IMR-90 (cell line): ENCODE measurements around the gene WDR70. TPM values are rescaled to one million over a fixed set of nuclear protein-coding genes. Genes with fewer than 3 reads are reported as not detected.

Experiments used
- ATAC-seq: fragments of 200-7000 bp; cut with Tn5 transposase; 2 replicates; pipeline ENCODE4 v1.9.1; 2020; ENCODE audit warnings: low read depth, mild to moderate bottlenecking, moderate library complexity
- BruUV-seq: library from RNA; stranded (reverse); fragments of 400-500 nt; replicated peaks from 2 replicates; lab custom pipeline; 2021; lab: Mats Ljungman, UMichigan
- CTCF ChIA-PET: fragments of 300-600 bp; formaldehyde crosslinking; extraction: SDS; loops from one replicate; lab custom pipeline; 2021; ENCODE audit warnings: antibody characterized with exemption; lab: Yijun Ruan, JAX
- POLR2A ChIA-PET: fragments of 300-600 bp; sonication (Branson Sonifier 250); formaldehyde crosslinking; loops from one replicate; lab custom pipeline; 2022; ENCODE audit warnings: antibody characterized with exemption; ENCODE audit not compliant: unreplicated experiment; lab: Charles Lee
- DNase-seq: peaks from one replicate; pipeline ENCODE4 v3.0.0; 2013
- H2AFZ ChIP-seq: replicated peaks from 2 replicates; pipeline ENCODE3; 2013; ENCODE audit warnings: low read length, mild to moderate bottlenecking; ENCODE audit not compliant: poor library complexity
- H2AK5ac ChIP-seq: 2 replicates; pipeline ENCODE4 v1.6.1; 2013; ENCODE audit warnings: low read depth, low read length, inconsistent platforms
- H2AK9ac ChIP-seq: replicated peaks from 2 replicates; pipeline ENCODE3; 2013; ENCODE audit warnings: mild to moderate bottlenecking, low read depth, low read length, moderate library complexity; ENCODE audit not compliant: poor library complexity
- H2BK120ac ChIP-seq: 2 replicates; pipeline ENCODE4 v1.6.1; 2013; ENCODE audit warnings: low read depth, low read length, inconsistent platforms
- H2BK15ac ChIP-seq: 3 replicates; pipeline ENCODE4 v1.6.1; 2013; ENCODE audit warnings: low read depth, low read length, inconsistent platforms
- H2BK20ac ChIP-seq: 2 replicates; pipeline ENCODE4 v1.6.1; 2013; ENCODE audit warnings: low read depth, mild to moderate bottlenecking, inconsistent platforms, low read length, moderate library complexity
- H2BK5ac ChIP-seq: 2 replicates; pipeline ENCODE4 v1.6.1; 2013; ENCODE audit warnings: mild to moderate bottlenecking, low read depth, low read length, inconsistent platforms; ENCODE audit not compliant: poor library complexity, severe bottlenecking
- H3K14ac ChIP-seq: replicated peaks from 2 replicates; pipeline ENCODE4 v1.6.1; 2013; ENCODE audit warnings: low read depth, low read length, inconsistent platforms
- H3K18ac ChIP-seq: 2 replicates; pipeline ENCODE4 v1.6.1; 2013; ENCODE audit warnings: low read depth, low read length, control low read depth
- H3K23ac ChIP-seq: 2 replicates; pipeline ENCODE4 v1.6.1; 2013; ENCODE audit warnings: low read depth, low read length, inconsistent platforms
- H3K27ac ChIP-seq: 2 replicates; pipeline ENCODE4 v1.5.1; 2013; ENCODE audit warnings: mild to moderate bottlenecking, control low read depth, low read length; ENCODE audit not compliant: insufficient read depth
- H3K27me3 ChIP-seq: 2 replicates; pipeline ENCODE4 v1.6.1; 2013; ENCODE audit warnings: low read length; ENCODE audit not compliant: control insufficient read depth, insufficient read depth
- H3K36me3 ChIP-seq: 2 replicates; pipeline ENCODE4 v1.6.1; 2013; ENCODE audit warnings: low read length, mixed read lengths; ENCODE audit not compliant: control insufficient read depth, insufficient read depth
- H3K4ac ChIP-seq: 2 replicates; pipeline ENCODE4 v1.6.1; 2013; ENCODE audit warnings: low read depth, low read length, inconsistent platforms
- H3K4me1 ChIP-seq: 2 replicates; pipeline ENCODE4 v1.6.1; 2013; ENCODE audit warnings: low read length, mixed read lengths; ENCODE audit not compliant: control insufficient read depth, insufficient read depth
- H3K4me2 ChIP-seq: 2 replicates; pipeline ENCODE4 v1.6.1; 2013; ENCODE audit warnings: low read depth, mild to moderate bottlenecking, control low read depth, low read length, moderate library complexity
- H3K4me3 ChIP-seq: 2 replicates; pipeline ENCODE4 v1.5.1; 2013; ENCODE audit warnings: low read depth, mild to moderate bottlenecking, control low read depth, low read length, moderate library complexity; ENCODE audit not compliant: insufficient read depth
- H3K56ac ChIP-seq: 2 replicates; pipeline ENCODE4 v1.6.1; 2013; ENCODE audit warnings: low read length, inconsistent platforms; ENCODE audit not compliant: insufficient read depth; ENCODE audit errors: extremely low read depth
- H3K79me1 ChIP-seq, 2 experiments: 2 replicates each; pipeline ENCODE4 v1.6.1; 2013; ENCODE audit warnings: low read length in 2 of 2, inconsistent platforms in 1 of 2, low read depth in 1 of 2
- H3K9ac ChIP-seq: 2 replicates; pipeline ENCODE4 v1.6.1; 2013; ENCODE audit warnings: low read depth, low read length, control low read depth
- H3K9me1 ChIP-seq: 2 replicates; pipeline ENCODE4 v1.6.1; 2013; ENCODE audit warnings: low read length, inconsistent platforms; ENCODE audit not compliant: insufficient read depth
- H3K9me3 ChIP-seq: 2 replicates; pipeline ENCODE4 v1.6.1; 2013; ENCODE audit warnings: low read length; ENCODE audit not compliant: control insufficient read depth, insufficient read depth
- H4K20me1 ChIP-seq: 2 replicates; pipeline ENCODE4 v1.6.1; 2013; ENCODE audit warnings: low read length, inconsistent platforms; ENCODE audit not compliant: insufficient read depth
- H4K5ac ChIP-seq: 2 replicates; pipeline ENCODE4 v1.6.1; 2013; ENCODE audit warnings: mild to moderate bottlenecking, low read depth, low read length, control low read depth
- H4K8ac ChIP-seq, 2 experiments: 2 replicates each; pipeline ENCODE4 v1.6.1; 2013; ENCODE audit warnings: low read depth in 2 of 2, low read length in 2 of 2, control low read depth in 1 of 2, inconsistent platforms in 1 of 2
- H4K91ac ChIP-seq: 2 replicates; pipeline ENCODE4 v1.6.1; 2013; ENCODE audit warnings: low read depth, low read length, inconsistent platforms; ENCODE audit not compliant: insufficient read depth
- BHLHE40 ChIP-seq: fragments of 150-350 bp; IDR thresholded peaks from 2 replicates; pipeline ENCODE4 v1.6.1; 2016; ENCODE audit warnings: mild to moderate bottlenecking, low read depth, low read length
- CEBPB ChIP-seq: IDR thresholded peaks from 2 replicates; pipeline ENCODE4 v1.6.1; 2012; ENCODE audit warnings: low read depth, low read length, improper control_type of control experiment
- CHD1 ChIP-seq: IDR thresholded peaks from 2 replicates; pipeline ENCODE4 v1.6.1; 2012; ENCODE audit warnings: low read depth, low read length, improper control_type of control experiment
- CTCF ChIP-seq: conservative IDR thresholded peaks from 2 replicates; pipeline ENCODE4 v1.5.1; 2012; ENCODE audit warnings: mild to moderate bottlenecking, low read depth, low read length, improper control_type of control experiment
- FOS ChIP-seq: fragments of 150-350 bp; IDR thresholded peaks from 2 replicates; pipeline ENCODE4 v1.6.1; 2016; ENCODE audit warnings: low read depth, low read length
- MAFK ChIP-seq: IDR thresholded peaks from 2 replicates; pipeline ENCODE4 v1.6.1; 2012; ENCODE audit warnings: low read depth, low read length, improper control_type of control experiment
- MAZ ChIP-seq: IDR thresholded peaks from 2 replicates; pipeline ENCODE4 v1.6.1; 2012; ENCODE audit warnings: low read depth, mild to moderate bottlenecking, low read length, improper control_type of control experiment, moderate library complexity, borderline replicate concordance
- MXI1 ChIP-seq: IDR thresholded peaks from 2 replicates; pipeline ENCODE4 v1.6.1; 2012; ENCODE audit warnings: low read depth, mild to moderate bottlenecking, low read length, moderate library complexity, borderline replicate concordance
- NFE2L2 ChIP-seq: fragments of 150-350 bp; IDR thresholded peaks from 2 replicates; pipeline ENCODE4 v1.6.1; 2016; ENCODE audit warnings: low read depth, mild to moderate bottlenecking, low read length
- POLR2A ChIP-seq: IDR thresholded peaks from 2 replicates; pipeline ENCODE4 v1.6.1; 2012; ENCODE audit warnings: mild to moderate bottlenecking, low read depth, low read length
- RAD21 ChIP-seq: IDR thresholded peaks from 2 replicates; pipeline ENCODE4 v1.6.1; 2012; ENCODE audit warnings: low read length, improper control_type of control experiment
- RCOR1 ChIP-seq: IDR thresholded peaks from 2 replicates; pipeline ENCODE4 v1.6.1; 2012; ENCODE audit warnings: mild to moderate bottlenecking, low read length, improper control_type of control experiment; ENCODE audit not compliant: insufficient replicate concordance
- RFX5 ChIP-seq: IDR thresholded peaks from 2 replicates; pipeline ENCODE4 v1.8.0; 2012; ENCODE audit warnings: low read depth, mild to moderate bottlenecking, low read length, moderate library complexity
- SMC3 ChIP-seq: fragments of 150-350 bp; IDR thresholded peaks from 2 replicates; pipeline ENCODE4 v1.6.1; 2016; ENCODE audit warnings: low read depth, mild to moderate bottlenecking, antibody characterized with exemption, low read length, moderate library complexity
- USF2 ChIP-seq: fragments of 150-350 bp; IDR thresholded peaks from 2 replicates; pipeline ENCODE4 v1.6.1; 2017; ENCODE audit warnings: mild to moderate bottlenecking, antibody characterized with exemption, low read length, low read depth
- WGBS, 2 experiments: methylation state at CpG; one replicate each; pipeline versions ENCODE4 v1.1.5 to v1.1.7; 2013; ENCODE audit warnings: missing lambda C conversion rate in 2 of 2; ENCODE audit not compliant: insufficient read length in 1 of 2; ENCODE audit errors: extremely low coverage in 2 of 2; 5-methylcytosine and 5-hydroxymethylcytosine counted together
- dilution Hi-C: fragments of 300-500 bp; cut with HindIII; formaldehyde crosslinking; loops from one replicate; pipeline ENCODE4 v1.14.3; 2018; ENCODE audit warnings: low sequenced_read_pairs; ENCODE audit not compliant: unreplicated experiment
- in situ Hi-C: fragments of 300-500 bp; cut with MboI; formaldehyde crosslinking; loops from 3 replicates; pipeline ENCODE4 v1.14.3; 2019; ENCODE audit warnings: low sequenced_read_pairs, inconsistent platforms, mixed read lengths
- intact Hi-C: fragments of 100-400 bp; cut with micrococcal nuclease; formaldehyde crosslinking; loops from 2 replicates; pipeline ENCODE4 v1.10.0; 2022
- polyA plus RNA-seq, 3 experiments: library from polyadenylated mRNA; depleted of rRNA; stranded (reverse); fragments of >200 nt; gene quantifications; 2 replicates each; pipeline ENCODE4 v1.2.3, GENCODE V29; 2012; ENCODE audit warnings: low replicate concordance in 1 of 3
- total RNA-seq: library from RNA; depleted of rRNA; stranded (reverse); fragments of >200 nt; gene quantifications from 2 replicates; pipeline ENCODE4 v1.2.3, GENCODE V29; 2012
- TF ChIP-seq, protein P1 (sequence below): fragments of 150-350 bp; IDR thresholded peaks from 2 replicates; pipeline ENCODE4 v1.6.1; 2016; ENCODE audit warnings: low read depth, mild to moderate bottlenecking, low read length, moderate library complexity, borderline replicate concordance

The WDR70 gene
- total and polyA plus RNA-seq, 2 of the 4 experiments (the other 2 are of a cell fraction) = 16.7 to 29.9 TPM

GRCh38 chr5:37704406-37704805 lies 325.3 kb downstream of the WDR70 start:
- BruUV-seq = no TSS peak
- Histone ChIP-seq H3K4ac (no peak overlapping the region), H3K23ac (no peak overlapping the region), H4K91ac (no peak overlapping the region), H3K4me2 (no peak overlapping the region), H3K36me3 (0 out of 2 replicates have a peak, but pooled peaks cover 2% of the 10 kb centered on the region), H3K56ac (no peak overlapping the region), H3K4me3 (no peak overlapping the region), H2BK15ac (no peak overlapping the region), H3K27me3 (no peaks in the 10 kb centered on the region), H3K14ac (no peak overlapping the region), H4K8ac (no peak overlapping the region), H2BK120ac (no peak overlapping the region), H3K9me3 (no peaks in the 10 kb centered on the region), H2AK9ac (no peak overlapping the region), H4K20me1 (no peaks in the 10 kb centered on the region), H2AK5ac (no peak overlapping the region), H3K9me1 (no peaks in the 10 kb centered on the region), H3K4me1 (no peaks in the 10 kb centered on the region), H2BK20ac (no peak overlapping the region), H3K9ac (no peak overlapping the region), H3K79me1 (no peaks in the 10 kb centered on the region), H4K5ac (no peak overlapping the region), H3K18ac (no peak overlapping the region), H2AFZ (no peak overlapping the region), H2BK5ac (no peak overlapping the region), H3K27ac (no peak overlapping the region)
- intact Hi-C loops = no loop called here
- 100% methylated on average over 1 of the region's 5 CpGs; no CpG with 5 or more reads in 1 of the 2 experiments for WGBS, 2 experiments
- DNase-seq = no peak
- CTCF ChIA-PET = interaction anchor here (1.0 kb wide), 2 partner anchors 18 to 19 kb away, joined by 3 read pairs; no protein-coding TSS in a partner anchor
- TF ChIP-seq RAD21 (no peak), BHLHE40 (no peak), RCOR1 (no peak), SMC3 (no peak), POLR2A (no peak), CHD1 (no peak), USF2 (no peak), CEBPB (no peak), FOS (no peak), MAFK (no peak), RFX5 (no peak), CTCF (no peak), NFE2L2 (no peak), MXI1 (no peak), MAZ (no peak)
- TF ChIP-seq, protein P1, sequence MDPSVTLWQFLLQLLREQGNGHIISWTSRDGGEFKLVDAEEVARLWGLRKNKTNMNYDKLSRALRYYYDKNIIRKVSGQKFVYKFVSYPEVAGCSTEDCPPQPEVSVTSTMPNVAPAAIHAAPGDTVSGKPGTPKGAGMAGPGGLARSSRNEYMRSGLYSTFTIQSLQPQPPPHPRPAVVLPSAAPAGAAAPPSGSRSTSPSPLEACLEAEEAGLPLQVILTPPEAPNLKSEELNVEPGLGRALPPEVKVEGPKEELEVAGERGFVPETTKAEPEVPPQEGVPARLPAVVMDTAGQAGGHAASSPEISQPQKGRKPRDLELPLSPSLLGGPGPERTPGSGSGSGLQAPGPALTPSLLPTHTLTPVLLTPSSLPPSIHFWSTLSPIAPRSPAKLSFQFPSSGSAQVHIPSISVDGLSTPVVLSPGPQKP = no peak
- POLR2A ChIA-PET = interaction anchor here (0.5 kb wide), 1 partner anchor 18 kb away, joined by 3 read pairs; no protein-coding TSS in a partner anchor
- no peak for ATAC-seq
- dilution Hi-C loops = no loop called here
- in situ Hi-C loops = no loop called here
